Tibial nerve (tissue), 4 donors: ENCODE data around the gene ZBTB44.

ENCODE experiments used
- CTCF ChIP-seq, 5 experiments: fragments of 200-600 bp in 3 of 5; fragments of 450-650 bp in 2 of 5; sonication (generic) in 3 of 5; IDR thresholded peaks; one replicate each; pipeline ENCODE4 v1.5.1; 2016 to 2019; ENCODE audit warnings: antibody characterized with exemption in 5 of 5, mild to moderate bottlenecking in 3 of 5, moderate library complexity in 2 of 5
- EP300 ChIP-seq, 2 donors: sonication (generic); formaldehyde crosslinking; IDR thresholded peaks; one replicate each; pipeline ENCODE4 v1.6.1; 2017; ENCODE audit warnings: antibody characterized with exemption in 2 of 2, mild to moderate bottlenecking in 1 of 2
- POLR2A ChIP-seq, 2 donors: fragments of 450-650 bp; IDR thresholded peaks; one replicate each; pipeline ENCODE4 v1.6.1; 2017; ENCODE audit warnings: antibody characterized with exemption in 2 of 2, mild to moderate bottlenecking in 2 of 2, moderate library complexity in 2 of 2

GRCh38 chr11:130337281-130338089, 22.8 kb upstream of the ZBTB44 start:
- TF ChIP-seq CTCF (IDR thresholded peaks at IDR 0.05) (no peak), POLR2A (IDR thresholded peaks at IDR 0.05) (no peak), EP300 (IDR thresholded peaks at IDR 0.05) (no peak)
